GM19455 (cell line): ENCODE data around the gene MTERF1.
"Not testable (repeated sequence)": the region's sequence is repeated elsewhere in the genome, so short reads cannot be mapped to it uniquely, and the experiment has no call there.

Experiments
- ATAC-seq: cut with Tn5 transposase; IDR thresholded peaks from one replicate; pipeline ENCODE4 v1.9.1; 2021; ENCODE audit not compliant: unreplicated experiment

The MTERF1 gene, protein sequence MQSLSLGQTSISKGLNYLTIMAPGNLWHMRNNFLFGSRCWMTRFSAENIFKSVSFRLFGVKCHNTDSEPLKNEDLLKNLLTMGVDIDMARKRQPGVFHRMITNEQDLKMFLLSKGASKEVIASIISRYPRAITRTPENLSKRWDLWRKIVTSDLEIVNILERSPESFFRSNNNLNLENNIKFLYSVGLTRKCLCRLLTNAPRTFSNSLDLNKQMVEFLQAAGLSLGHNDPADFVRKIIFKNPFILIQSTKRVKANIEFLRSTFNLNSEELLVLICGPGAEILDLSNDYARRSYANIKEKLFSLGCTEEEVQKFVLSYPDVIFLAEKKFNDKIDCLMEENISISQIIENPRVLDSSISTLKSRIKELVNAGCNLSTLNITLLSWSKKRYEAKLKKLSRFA

DNA sequence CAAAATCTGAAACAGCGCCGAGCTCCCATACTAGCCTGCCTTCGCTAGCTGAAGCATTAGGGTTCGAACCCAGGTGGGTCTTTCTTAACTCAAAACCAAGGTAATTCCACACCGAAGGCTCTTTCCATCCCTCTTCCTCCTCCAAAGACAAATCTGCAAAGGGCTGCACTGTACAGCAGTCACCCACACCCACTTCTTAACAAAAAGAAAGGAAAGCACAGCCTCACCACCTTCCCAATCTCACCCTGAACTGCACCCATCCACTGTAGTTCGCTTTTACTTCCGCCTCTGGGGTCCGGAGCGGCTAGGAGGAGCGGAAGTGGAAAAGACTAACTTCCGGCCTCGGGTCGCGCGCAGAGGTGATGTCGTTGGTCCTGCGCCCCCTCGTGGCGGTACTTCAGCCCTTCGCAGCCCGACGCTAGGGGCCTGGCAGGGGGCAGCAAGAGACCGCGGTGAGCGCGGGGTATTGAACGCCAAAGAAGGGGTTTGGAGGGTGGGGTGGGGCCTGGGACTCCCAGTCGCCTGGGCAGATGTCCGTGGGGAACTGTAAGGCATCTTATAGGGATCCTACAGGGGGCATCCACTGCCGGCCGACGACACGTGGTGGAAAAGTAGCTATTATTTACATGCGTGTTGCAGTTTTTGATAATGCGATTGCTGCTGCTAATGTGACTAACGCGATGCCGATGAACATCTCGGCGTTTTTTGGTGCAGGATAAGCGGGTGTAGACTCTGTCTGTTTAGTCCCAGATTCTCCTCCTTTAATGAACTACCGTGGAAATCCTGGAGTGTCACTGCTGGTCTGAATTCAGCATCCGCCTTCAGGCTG, at the start of gene MTERF1:
Gene MTERF1 (minus strand): TSS at position 290 of the 829 bp plus-strand sequence. CDS start 619 bp downstream, outside the sequence.
- peak; percentile 98 for ATAC-seq

DNA sequence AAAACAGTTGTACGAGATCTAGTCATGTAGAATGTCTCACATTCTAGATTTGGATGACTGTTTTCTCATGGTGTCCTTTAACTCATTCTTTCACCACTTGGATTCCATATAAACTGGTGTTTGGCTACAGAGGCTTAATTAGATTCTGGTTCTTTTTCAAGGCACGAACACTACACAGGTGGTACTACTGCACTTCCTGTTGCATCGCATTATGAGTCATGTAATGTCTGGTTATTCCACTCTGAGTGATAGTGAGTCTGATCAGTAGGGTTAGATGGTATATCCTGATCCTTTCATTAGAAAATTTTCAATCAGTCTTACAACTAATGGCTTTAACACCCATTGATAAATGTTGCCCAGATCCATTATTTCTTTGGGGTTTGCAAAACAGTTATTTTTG, 49.0 kb upstream of the MTERF1 start:
- ATAC-seq, result peak; percentile 63

DNA sequence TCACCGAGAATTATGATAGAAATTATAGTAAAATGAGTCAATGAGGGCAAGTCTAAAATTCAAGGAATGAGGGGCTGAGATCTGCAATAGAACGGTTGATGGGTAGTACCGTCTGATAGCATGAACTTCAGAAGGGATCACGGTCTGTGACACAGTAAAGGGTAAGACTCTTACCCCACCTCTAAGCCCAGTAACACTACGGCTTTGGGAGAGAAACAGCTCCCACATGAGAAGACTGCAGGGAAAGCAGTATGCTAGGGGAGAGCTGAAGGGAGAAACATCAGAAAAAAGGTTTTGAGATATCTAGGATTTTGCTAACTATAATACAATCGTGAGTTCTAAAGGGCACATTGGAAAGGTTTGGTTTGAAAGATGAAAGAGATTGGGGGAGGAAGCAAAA, 47.4 kb upstream of the MTERF1 start:
- no peak for ATAC-seq

DNA sequence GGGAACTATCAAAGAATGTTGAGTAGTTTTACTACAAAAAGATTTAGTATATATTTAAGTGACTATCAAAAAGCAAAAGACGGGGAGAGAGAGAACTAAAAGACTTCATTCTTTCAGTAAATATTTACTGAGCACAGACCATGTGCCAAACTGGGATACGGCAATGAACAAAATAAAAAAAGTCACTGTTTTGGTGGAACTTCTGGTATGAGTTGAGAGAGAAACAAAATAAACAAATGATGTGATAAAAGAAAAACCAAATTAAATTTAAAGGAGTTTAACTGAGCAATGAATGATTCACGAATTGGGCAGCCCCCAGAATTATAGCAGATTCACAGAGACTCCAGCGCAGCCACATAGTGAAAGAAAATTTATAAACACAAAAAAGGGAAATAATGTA, 42.4 kb upstream of the MTERF1 start:
- ATAC-seq, result no peak

DNA sequence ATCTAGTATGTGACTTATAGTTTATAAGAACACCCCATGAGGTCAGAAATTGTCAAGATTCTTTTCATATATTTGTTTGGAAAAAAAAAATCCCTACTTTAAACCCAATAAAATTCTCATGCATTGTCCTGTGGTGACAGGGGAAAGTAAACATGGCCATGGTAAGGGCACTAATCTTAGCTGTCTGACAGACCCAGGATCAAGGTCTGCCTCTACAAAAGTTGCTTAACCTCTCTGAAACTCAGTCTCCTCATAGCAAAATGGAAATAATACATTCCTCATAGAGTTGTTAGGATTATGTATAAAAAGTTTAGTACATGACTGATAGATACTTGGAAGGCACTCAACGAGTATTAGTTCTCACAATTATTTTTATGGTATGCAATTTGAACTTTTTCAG, 37.9 kb upstream of the MTERF1 start:
- ATAC-seq, result no peak

DNA sequence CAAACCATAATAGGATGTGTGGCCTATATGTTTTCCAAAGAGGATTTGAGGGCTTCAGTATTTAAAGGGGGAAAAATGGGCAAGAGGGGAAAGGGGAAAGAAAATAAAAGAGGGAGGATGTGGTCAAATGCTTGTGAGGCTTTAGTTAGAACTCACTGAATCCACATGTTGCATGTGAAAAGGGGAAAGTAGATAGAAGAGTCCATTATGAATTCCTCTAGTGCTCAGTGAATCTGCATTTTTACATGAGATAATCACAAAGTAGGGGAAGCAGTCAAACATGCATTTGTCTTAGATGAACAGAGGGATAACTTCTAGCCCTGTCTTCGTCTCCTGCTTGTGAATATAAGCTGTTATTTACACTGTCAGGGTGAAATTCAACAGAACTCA, 35.5 kb upstream of the MTERF1 start:
- ATAC-seq, result no peak

DNA sequence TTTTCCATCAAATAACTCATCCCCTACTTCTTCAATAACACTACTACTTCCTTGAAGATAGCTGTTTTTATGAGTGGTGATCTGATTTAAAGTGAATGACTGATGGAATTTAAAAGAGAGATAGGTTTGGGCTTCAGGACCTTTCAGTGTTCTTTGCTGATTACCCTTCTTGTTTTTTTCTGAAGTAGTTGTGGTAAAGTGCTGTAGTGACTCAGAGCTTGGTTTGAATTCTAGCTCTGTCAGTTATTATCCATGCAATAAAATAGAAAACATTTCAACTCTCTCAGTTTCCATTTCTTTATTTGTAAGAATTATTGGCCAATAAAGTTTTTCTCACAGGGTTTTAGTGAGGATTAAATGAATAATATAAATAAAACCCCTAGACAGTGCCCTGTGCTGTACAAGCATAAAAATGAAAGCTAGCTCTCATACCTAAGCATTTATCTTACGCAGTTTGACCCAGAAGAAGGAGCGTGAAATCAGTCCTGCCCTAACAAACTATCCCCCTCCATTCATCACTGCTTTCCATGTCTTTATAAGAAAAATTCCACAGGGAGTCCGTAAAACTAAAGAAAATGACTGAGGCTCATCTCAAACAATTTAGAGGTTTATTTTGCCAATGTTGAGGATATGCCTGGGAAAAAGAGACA, 35.0 kb upstream of the MTERF1 start:
- ATAC-seq, result no peak

DNA sequence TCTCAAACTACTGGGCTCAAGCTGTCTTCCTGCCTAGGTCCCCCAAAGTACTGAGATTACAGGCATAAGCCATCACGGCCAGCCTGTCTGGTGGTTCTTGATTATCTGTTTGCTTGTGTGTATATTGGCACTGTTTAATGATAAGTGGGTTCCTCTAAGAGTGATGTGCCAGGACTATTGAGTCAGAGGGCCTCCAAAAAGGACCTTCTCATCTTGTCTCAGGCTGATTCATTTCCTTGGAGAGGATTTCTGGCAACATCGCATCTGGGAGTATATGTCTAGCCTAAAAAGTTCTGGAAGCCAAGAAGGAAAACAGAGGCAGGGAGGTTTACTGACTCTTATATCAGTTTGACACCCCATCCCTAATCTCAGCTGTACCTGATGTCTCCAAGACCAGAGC, 33.1 kb upstream of the MTERF1 start:
- no peak for ATAC-seq

DNA sequence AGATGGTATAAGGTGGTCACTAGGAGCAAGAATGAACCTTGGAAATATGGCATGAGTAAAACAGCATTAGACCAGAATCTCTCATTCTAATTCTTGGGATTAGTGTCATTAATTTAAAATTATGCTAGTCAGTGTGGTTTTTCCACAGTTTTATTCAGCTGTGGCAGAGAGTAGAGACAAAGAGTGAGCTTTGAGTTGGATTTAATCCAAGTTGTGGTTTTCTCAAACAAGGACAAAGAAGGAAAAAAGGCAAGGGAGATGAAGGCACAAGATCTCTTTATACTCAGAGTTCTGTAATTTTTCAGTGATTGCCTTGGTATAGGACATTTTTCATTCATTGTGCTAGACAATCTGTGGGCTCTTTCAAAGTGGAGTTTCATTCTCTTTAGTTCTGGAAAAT, 32.0 kb upstream of the MTERF1 start:
- no peak for ATAC-seq

DNA sequence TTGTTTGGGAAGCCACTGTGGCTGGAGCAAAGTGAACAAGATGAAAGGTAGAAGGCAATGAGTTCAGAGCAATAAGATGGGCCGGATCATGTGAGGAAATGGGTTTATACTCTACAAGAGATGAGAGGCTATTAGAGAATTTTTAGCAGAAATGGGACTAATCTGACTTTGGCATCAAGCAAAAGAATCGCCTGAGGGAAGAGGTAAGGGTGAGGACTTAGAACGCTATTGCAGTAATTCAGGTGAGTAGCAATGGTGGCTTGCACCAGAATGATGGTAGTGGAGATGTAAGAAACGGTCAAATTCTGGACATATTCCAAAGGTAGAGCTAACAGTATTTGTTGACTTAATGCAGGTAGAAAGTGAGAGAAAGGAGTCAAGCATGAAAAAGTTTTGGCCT, 30.6 kb upstream of the MTERF1 start:
- ATAC-seq, result no peak

DNA sequence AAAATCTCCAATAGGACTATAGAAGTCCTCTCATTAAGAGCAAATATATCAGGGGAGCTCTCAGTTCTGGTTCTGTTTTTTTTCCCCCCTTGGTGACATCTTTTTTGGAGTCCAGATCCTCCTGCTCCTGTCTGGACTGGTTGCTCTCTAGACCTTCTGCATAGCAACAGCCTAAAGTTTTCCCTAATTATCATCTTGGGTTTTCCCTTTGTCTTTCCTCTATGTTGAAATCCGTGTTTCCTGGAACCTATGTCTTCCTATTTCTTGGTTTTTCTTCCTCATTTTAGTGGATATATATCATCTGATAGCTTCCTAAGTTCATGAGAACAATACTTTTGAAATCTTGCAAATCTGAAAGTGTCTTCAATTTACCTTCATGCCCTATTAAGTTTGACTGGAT, 29.7 kb upstream of the MTERF1 start:
- no peak for ATAC-seq

DNA sequence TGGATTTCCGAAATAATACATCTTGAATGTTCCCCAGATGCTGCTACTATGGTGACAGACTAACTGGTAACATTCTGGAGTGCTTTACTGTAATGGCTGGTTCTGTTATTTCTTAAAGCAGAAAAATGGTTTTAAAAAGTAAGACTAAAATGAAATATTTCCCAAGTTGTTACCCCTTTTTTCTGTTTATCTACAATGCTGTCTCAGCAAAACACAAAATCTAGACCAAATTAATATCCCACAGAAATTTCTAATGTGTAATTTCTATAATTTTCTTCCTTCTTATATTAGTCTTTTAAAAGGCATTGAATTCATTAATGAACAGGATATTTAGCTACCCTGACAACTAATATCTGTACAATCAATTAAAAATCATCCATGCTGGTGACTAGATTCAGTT, 19.1 kb upstream of the MTERF1 start:
- ATAC-seq, result no peak

DNA sequence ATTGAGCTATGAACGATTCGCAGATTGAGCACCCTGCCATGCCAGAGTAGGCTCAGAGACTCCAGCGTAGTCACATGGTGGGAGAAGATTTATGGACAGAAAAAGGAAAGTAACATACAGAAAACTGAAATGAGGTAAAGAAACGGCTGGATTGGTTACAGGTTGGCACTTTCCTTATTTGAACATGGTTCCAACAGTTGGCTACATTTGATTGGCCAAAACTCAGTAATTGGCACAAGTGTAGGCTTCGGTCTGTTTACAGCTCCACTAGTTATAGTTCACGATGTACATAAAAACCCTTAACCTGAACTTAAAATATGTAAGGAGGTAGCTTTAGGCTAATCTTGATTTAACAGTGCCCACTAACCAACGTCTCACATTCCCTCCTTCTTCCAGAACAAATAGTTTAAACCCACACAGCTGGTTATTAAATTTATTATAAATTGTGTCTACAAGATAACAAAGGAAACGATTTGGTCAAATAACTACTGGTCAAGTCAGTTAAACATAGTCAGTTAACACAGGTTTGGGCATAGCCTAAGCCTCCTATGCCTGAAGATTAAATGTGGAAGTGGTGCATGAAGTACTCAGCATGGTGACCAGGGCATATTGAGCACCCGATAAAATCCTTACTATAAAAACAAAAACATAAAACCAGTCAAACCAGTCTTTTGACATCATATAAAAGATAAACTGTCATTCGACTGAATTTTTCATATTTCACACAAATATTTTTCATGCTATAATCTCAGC, 17.9 kb upstream of the MTERF1 start:
- ATAC-seq, result no peak

DNA sequence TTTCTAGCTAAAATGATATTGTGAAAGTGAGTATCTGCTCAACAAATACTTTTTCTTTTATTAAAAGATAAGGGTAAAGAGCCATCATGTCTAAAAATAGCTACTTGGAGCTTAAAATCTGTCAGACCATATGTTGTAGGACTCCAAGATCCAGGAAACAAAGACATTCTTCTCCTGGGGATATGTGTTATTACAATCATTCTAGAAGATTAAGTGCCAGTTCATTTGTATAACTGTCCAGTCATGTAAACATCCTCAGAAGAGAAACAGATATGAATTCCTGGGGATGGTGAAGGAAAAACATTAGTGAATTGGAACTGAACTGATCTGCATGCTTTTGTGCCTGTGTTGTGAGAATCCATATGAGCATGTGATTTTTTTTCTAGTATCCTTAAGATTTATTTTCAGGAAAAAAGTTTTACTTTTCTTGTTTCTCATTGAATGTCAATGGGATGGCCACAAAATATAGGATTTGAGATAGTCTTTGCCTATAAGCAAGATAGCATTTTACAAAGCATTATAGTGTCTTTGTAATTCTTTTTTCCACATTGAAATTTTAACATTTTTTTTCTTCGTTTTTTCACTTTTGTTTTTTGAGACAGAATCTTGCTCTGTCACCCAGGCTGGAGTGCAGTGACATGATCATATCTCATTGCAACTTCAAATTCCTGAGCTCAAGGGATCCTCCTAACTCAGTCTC, 14.4 kb upstream of the MTERF1 start:
- ATAC-seq, result no peak

DNA sequence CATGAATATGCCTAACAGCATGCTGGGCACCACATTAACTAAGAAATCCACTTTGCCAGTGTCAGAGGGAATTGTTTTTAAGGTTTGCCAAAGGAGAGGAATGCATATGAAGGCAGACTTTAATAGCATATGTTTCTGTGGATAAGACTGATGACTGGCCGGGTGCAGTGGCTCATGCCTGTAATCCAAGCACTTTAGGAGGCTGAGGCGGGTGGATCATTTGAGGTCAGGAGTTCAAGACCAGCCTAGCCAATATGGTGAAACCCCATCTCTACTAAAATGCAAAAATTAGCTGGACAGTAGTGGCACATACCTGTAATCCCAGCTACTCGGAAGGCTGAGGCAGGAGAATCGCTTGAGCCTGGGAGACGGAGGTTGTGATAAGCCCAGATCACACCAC, 13.2 kb upstream of the MTERF1 start:
- not testable (repeated sequence) for ATAC-seq

DNA sequence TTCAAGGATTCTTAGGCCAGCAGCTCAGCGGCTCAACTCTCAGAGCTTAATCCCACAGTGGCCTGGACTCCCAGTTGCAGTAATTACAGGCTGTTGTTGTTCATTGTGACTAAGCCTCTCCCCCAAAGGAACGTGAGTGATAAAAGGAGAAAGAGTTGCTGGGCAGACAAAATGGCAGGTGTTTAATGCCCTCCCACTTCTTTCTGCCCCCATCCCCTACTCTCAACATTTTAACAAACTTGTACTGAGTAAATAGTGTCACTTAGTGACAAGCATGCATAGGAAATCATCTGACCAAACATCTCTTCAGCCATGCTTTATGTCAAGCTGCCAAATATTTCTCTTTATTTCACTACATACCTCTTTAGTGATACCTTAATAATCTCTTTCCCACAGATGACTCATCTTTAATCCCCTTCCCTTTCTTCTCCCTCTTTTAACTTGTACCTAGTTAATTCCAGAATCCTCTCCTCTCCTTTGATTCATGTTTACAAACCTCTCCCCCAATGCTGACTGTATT, 12.4 kb upstream of the MTERF1 start:
- ATAC-seq, result no peak

DNA sequence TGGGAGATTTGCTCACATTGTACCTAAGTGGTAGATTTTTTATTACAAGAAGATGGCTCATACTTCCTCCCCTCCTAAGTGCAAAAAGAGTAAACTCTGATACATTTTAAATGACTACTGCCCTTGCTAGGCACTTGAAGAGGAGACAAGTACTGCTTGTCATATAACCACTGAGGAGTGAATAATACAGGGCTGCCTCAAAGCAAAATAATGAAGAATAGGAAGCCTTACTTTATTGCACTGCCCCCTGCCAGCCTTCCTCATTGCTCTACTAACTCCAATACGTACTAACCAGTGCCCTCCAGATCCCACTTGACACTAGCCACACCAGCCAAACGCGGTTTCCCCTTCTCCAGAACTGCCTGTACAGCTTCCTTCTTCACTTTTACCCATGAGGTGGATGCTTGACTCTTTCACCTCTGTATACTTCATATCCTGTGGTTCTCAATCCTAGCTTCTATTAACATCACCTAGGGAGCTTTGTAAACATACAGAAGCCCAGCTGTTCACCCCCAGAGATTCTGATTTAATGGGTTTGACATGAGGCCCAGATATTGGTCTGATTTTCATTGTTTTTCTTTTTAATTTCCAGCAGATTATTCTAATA, 11.7 kb upstream of the MTERF1 start:
- no peak for ATAC-seq

DNA sequence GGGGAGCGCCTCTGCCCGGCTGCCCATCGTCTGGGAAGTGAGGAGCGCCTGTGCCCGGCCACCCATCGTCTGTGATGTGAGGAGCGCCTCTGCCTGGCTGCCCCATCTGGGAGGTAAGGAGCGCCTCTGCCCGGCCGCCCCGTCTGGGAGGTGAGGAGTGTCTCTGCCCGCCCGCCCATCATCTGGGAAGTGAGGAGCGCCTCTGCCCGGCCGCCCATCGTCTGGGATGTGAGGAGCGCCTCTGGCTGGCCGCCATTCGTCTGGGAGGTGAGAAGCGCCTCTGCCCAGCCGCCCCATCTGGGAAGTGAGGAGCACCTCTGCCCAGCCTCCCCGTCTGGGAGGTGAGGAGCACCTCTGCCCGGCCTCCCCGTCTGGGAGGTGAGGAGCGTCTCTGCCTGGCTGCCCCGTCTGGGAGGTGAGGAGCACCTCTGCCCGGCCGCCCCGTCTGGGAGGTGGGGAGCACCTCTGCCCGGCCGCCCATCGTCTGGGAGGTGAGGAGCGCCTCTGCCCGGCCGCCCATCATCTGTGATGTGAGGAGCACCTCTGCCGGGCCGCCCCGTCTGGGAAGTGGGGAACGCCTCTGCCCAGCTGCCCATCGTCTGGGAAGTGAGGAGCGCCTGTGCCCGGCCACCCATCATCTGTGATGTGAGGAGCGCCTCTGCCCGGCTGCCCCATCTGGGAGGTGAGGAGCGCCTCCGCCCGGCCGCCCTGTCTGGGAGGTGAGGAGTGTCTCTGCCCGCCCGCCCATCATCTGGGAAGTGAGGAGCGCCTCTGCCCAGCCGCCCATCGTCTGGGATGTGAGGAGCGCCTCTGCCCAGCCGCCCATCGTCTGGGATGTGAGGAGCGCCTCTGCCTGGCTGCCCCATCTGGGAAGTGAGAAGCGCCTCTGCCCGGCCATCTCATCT, 8.0 kb upstream of the MTERF1 start:
- ATAC-seq, result not testable (repeated sequence)
